Activated T-helper 9 cell treated with anti-CD3 and anti-CD28 coated beads, Interleukin-2, amount 50 U/mL, for 16 hours (primary cell): Measurements from ENCODE around the gene ZNF770.
A peak's percentile ranks its signal among the peaks of the same experiment; 100 is the strongest.

Experiments used
- DNase-seq: peaks from one replicate; pipeline ENCODE4 v3.0.0-alpha.2; 2020; ENCODE audit warnings: low read depth

ZNF770 gene

DNA sequence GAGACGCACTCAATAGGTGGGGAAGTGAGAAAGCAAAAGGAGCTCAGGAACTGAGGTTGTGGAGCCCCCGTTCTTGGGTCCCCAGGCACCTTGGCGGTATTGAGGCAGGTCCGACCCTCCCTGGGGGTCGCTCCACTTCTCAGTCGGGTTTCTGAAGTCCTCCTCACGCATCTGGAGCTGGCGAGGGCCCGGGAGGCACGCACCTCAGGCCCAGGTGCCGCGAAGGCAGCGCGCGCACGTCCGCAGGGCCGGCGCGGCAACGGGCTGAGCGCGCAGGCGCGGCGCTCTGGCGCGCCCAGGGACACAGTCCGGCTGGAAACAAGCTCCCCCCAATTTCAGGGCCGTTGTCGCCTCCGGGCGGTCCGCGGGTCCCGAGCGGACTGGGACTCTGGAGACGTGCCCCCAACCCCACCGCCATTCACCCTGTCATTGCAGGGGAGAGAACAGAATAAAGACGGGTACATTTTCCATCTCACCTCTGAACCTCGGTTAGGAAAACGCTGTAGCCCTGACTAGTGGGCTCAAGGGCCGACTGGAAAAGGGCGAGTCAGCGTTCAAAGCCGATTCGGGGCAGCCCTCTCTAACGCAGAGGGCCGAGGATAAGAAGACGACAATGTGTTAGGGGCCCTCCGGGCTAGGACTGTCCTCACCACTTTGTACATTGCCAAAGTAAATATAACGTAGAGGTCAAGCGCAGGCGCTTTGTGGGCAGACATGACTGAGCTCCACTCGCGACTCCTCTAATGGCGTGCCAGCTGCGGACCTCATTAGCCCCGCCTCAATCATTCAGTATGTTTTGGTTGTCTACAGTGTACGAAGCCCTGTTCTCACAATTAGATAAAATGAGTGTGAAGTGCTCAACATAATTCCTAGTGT, at the start of gene ZNF770:
ZNF770 (minus strand) TSS at position 261 of the 876 bp plus-strand sequence. CDS start 4,853 bp downstream, outside the sequence.
- DNase-seq = peak; percentile 73

GRCh38 chr15:35028235-35028984, 40.3 kb upstream of the ZNF770 start:
- no peak for DNase-seq

DNA sequence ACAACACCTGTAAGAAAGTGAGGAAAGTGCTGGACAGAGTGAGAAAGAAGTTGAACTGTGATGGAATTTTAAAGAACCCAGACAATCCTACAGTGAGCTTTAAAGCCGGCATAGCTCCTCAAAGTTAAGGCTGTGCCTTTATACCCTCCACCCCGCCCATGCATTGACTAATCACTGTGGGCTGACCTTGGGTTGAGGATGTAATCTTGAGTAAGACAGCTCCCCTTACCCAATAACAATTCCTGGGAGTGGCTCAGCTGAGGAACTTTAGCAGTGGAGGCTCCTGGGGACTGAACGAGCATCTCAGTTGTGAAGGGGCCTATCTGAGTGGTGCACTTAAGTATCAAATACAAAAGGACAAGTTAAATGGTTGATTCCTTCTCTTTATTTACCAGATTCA, 35.7 kb upstream of the ZNF770 start:
- no peak for DNase-seq

DNA sequence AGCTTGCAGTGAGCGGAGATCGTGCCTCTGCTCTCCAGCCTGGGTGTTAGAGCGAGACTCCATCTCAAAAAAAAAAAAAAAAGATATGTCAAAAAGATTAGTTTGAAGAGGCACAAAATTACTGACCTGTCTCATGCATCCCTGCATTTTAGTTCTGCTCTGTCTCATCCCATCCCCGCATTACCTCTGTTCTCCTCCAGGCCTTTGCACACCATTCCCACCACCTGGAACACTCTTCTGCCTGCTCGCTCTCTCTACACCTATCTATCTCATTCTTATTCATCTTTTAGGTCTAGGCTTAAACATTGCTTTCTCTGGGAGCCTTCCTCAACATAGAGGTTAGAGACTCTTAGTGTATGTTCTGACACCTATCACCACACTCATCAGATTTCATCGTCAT, 32.9 kb upstream of the ZNF770 start:
- no peak for DNase-seq

- DNase-seq = no peak
Measured at GRCh38 chr15:35019404-35020327, 31.6 kb upstream of the ZNF770 start.

GRCh38 chr15:35014241-35014640, 26.2 kb upstream of the ZNF770 start:
- DNase-seq = no peak

DNA sequence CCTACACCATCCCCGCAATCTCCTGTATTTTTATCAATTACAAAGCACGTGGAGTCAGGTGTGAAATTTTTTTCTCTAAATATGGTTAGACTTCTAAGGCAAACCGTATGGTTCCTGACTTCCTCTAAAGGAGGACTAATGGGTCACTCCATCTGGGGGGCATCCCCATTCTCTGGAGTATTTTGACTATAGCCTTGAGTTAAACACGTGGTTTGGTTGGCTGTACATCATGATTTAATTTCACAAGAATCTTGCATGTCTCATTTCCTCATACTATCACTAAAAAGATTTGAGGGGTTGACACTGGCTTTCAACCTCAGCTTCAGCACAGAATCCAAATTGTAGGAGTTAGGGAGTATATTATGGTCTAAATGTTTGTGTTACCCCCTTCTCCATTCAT, 25.3 kb upstream of the ZNF770 start:
- DNase-seq = no peak

DNA sequence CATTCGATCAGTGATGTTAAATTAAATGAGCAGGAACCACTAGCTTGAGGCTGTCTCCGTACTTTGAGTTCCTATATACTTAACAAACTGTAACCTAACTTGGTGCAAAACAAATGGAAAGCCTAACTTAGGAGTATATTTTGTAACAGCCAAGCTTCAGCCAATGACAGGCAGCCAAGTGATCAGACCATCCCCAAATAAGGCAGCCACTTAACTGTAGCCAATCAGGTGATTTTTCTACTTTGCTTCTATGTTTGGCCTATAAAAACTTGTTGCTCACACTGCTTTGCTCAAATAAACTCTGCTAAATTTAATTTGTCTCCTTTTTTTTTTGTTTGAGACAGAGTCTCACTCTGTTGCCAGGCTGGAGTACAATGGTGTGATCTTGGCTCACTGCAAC, 19.3 kb upstream of the ZNF770 start:
- DNase-seq = no peak

- no peak for DNase-seq
Measured at GRCh38 chr15:35005933-35006332, 17.8 kb upstream of the ZNF770 start.

DNA sequence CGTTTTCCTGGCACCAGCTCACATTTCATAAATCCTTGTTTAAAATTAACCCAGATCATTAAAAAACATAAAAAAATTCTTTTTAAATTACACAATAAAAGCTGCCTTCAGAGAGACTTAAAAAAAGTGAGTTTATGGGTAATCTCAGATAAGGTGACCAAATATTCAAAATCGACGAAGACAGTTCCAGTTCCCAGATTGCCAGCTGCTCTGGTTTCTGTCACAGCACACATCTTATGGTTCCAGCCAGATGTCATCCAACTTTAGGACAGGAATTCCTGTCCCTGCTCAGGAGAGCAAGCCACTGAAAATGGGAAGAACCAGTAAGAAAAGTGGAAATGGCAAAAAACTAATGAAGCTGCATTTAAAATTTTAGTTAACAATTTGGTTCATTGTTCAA, 15.8 kb upstream of the ZNF770 start:
- DNase-seq = no peak

GRCh38 chr15:35000511-35000910, 12.4 kb upstream of the ZNF770 start:
- DNase-seq = no peak

GRCh38 chr15:34999906-35000305, 11.8 kb upstream of the ZNF770 start:
- no peak for DNase-seq

- DNase-seq = no peak
Measured at GRCh38 chr15:34994925-34995324, 6.8 kb upstream of the ZNF770 start.

GRCh38 chr15:34993877-34994276, 5.8 kb upstream of the ZNF770 start:
- no peak for DNase-seq

DNA sequence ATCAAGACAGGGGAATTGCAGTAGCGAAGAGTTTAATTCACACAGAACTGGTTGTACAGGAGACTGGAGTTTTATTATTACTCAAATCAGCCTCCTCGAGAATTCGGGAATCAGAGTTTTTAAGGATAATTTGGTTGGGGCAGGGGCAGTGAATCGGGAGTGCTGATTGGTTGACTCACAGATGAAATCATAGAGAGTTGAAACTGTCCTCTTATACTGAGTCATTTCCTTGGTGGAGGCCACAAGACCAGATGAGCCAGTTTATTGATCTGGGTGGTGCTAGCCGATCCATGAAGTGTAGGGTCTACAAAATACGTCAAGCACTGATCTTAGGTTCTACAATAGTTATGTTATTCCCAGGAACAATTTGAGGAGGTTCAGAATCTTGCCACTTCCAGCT, 5.3 kb upstream of the ZNF770 start:
- DNase-seq = no peak

- DNase-seq = no peak
Measured at GRCh38 chr15:34987609-34988026, 469 bp downstream of the ZNF770 start.

GRCh38 chr15:34986771-34987480, 1.2 kb downstream of the ZNF770 start:
- DNase-seq = no peak

- no peak for DNase-seq
Measured at GRCh38 chr15:34986326-34986725, 1.8 kb downstream of the ZNF770 start.

DNA sequence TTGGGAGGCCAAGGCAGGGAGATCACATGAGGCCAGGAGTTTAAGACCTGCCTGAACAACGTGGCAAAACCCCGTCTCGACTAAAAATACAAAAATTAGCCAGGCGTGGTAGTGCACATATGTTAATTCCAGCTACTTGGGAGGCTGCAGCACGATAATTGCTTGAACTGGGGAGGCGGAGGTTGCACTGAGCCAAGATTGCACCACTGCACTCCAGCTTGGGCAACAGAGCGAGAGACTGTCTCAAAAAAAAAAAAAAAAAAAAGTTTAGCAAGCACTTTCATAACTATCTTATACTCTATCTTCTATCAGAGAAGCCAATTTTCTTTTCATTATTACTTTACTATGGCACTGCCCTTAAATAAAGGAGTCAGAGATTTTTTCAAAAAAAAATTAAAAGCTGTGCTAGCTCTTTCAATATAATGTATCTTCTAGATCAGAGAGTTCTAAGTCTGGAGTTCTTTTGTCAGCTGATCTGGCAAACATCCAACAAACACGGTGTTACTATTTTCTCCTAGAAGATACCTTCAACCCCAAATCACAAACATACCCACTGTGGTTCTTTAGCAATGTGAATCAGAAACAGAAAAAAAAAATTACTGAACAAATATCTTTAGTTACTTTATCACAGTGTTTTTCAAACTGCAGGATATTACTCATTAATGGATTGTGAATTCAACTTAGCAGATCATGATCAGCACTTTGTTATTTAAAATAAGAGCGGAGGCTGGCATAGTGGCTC, 3.0 kb downstream of the ZNF770 start:
- no peak for DNase-seq

- DNase-seq = no peak
Measured at GRCh38 chr15:34976743-34977142, 11.3 kb downstream of the ZNF770 start.

- DNase-seq = no peak
Measured at GRCh38 chr15:34976073-34976472, 12.0 kb downstream of the ZNF770 start.
